NCI-H524 (cell line): Measurements from ENCODE around the gene NME3.

Source experiments
- DNase-seq, 2 experiments: peaks; one replicate each; lab custom pipeline; 2025; lab: John Stamatoyannopoulos, UW

The NME3 gene

DNA sequence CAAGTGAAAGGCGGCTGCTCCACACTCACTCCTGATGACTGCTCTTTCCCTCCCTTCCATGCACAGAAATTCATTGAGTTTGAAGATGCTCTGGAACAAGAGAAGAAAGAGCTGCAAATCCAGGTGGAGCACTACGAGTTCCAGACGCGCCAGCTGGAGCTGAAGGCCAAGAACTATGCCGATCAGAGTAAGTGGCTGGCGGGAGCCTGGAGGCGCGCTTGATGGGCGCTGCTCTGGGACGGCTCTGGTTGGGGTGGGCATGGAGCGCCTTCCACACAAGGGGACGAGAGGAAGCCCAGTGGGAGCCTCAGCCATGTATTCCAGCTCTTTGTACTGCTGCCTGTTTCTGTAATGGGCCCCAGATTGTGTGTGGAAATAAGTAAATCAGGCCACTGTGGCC lies 46.9 kb downstream of the NME3 start:
- DNase-seq, result no peak

DNA sequence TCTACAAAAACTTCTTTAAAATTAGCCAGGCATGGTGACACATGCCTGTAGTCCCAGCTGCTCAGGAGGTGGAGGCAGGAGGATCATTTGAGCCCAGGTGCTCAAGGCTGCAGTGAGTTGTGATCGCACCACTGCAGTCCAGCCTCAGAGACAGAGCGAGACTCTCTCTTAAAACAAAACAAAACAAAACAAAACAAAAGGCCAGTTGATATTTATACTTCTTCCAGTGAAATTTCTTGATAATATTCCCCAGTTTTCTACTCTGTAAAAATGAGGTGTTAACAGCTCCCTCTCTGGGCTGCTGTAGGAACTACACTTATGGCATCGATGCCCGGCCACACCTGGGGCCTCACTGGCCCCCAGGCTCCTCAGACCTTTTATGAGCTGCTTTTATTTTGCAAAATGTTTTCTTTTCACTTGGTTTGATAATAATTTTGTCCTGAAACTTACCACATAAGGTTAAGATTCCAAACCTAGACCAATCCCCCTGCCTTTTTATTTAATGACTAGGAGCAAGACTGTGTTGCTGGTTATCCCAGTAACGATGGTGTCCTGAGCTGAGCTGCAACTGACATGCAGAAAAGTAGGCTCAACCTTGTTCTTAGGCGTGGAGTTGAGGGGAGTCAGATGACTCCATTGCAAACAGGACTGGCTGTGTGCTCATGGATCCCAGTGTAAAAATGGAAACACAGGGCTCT lies 47.7 kb downstream of the NME3 start:
- peak in 1 of 2 experiments; percentile 18 for DNase-seq

DNA sequence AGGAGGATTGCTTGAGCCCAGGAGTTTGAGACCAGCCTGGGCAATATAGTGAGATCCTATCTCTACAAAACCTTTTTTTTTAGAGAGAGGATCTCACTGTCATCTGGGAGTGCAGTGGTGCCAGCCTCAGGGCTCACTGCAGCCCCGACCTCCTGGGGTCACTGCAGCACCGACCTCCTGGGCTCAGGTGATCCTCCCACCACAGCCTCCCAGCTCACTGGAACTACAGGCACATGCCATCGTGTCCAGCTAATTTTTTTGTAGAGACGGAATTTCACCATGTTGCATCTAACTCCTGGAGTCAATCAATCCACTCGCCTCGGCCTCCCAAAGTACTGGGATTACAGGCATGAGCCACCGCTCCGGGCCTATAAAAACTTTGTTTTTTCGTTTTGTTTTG lies 50.0 kb downstream of the NME3 start:
- DNase-seq, result no peak
